ENCODE results near the gene MAD1L1. TPM values are rescaled to one million over a fixed set of nuclear protein-coding genes. Genes with fewer than 3 reads are reported as not detected.

MAD1L1 gene
- total and polyA plus RNA-seq, 2 of the 4 experiments (the other 2 are of a cell fraction), result 29.0 to 40.9 TPM

DNA sequence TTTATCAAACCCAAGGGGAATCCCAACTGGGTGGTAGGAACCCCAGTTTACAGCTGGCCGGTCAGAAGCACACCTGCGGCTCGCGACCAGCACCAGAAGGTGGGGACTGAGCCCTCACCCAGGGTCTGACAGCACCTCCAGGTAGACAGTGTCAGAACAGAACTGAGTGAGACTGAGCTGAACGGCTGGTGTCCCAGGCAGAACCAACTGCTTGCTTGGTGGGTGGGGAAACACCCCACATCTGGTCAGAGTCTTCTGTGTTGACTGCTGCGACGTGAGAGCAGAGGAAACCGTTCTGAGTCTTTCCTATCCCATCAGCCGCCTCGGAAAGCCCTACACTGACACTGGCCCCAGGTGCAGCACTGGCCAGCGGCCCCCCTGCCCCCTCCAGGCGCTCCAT lies 160.7 kb downstream of the MAD1L1 start:
- no TSS peak for BruUV-seq (replicated peaks)
- Histone ChIP-seq H3K79me1 (ENCODE audit: low read depth in 1 of 2, low read length in 2 of 2) (peaks cover 0 to 9% of the 10 kb centered on the region in 2 experiments; a peak in 2 of 4 replicates), H3K4me3 (ENCODE audit: insufficient read depth, low read depth, low read length) (no peak overlapping the region), H3K4ac (ENCODE audit: low read depth, low read length) (no peak overlapping the region), H3K56ac (ENCODE audit: extremely low read depth, insufficient read depth, low read length) (no peak overlapping the region), H2BK20ac (ENCODE audit: low read depth, low read length) (no peak overlapping the region), H3K9me3 (ENCODE audit: control insufficient read depth, insufficient read depth, low read length) (no peaks in the 10 kb centered on the region), H4K5ac (ENCODE audit: low read depth, low read length) (no peak overlapping the region), H3K4me1 (ENCODE audit: control insufficient read depth, insufficient read depth, low read length) (no peaks in the 10 kb centered on the region), H3K27ac (ENCODE audit: insufficient read depth, low read length) (no peak overlapping the region), H3K36me3 (ENCODE audit: control insufficient read depth, insufficient read depth, low read length) (peaks cover 18% of the 10 kb centered on the region), H3K9me1 (ENCODE audit: insufficient read depth, low read length) (peaks cover 4% of the 10 kb centered on the region; the same call in 1 of the 2 replicates), H3K18ac (ENCODE audit: low read depth, low read length) (no peak overlapping the region), H2BK15ac (ENCODE audit: low read depth, low read length) (no peak overlapping the region), H4K8ac (ENCODE audit: low read depth in 2 of 2, low read length in 2 of 2) (no peak overlapping the region), H2AK5ac (ENCODE audit: low read depth, low read length) (no peak overlapping the region), H3K27me3 (ENCODE audit: control insufficient read depth, insufficient read depth, low read length) (no peaks in the 10 kb centered on the region), H4K91ac (ENCODE audit: insufficient read depth, low read depth, low read length) (no peak overlapping the region), H2BK120ac (ENCODE audit: low read depth, low read length) (no peak overlapping the region), H3K4me2 (ENCODE audit: low read depth, low read length) (no peak overlapping the region), H4K20me1 (ENCODE audit: insufficient read depth, low read length) (no peaks in the 10 kb centered on the region), H2AFZ (replicated peaks; ENCODE audit: low read length, poor library complexity) (no peak overlapping the region), H3K14ac (replicated peaks; ENCODE audit: low read depth, low read length) (no peak overlapping the region), H3K23ac (ENCODE audit: low read depth, low read length) (no peak overlapping the region), H2AK9ac (replicated peaks; ENCODE audit: low read depth, low read length, poor library complexity) (no peak overlapping the region), H3K9ac (ENCODE audit: low read depth, low read length) (no peak overlapping the region), H2BK5ac (ENCODE audit: low read depth, low read length, poor library complexity, severe bottlenecking) (no peak overlapping the region)
- intact Hi-C loops (cut with micrococcal nuclease), result no loop called here
- ATAC-seq (ENCODE audit: low read depth) (no peak), DNase-seq (no peak)
- WGBS, 2 experiments (ENCODE audit: extremely low coverage in 2 of 2, insufficient read length in 1 of 2), result 95% methylated on average over 7 of the region's 12 CpGs; no CpG with 5 or more reads in 1 of the 2 experiments
- in situ Hi-C loops (cut with MboI; ENCODE audit: low sequenced_read_pairs), result no loop called here
- dilution Hi-C loops (cut with HindIII; ENCODE audit: low sequenced_read_pairs, unreplicated experiment), result no loop called here
- ChIA-PET CTCF (no interaction called here), POLR2A (ENCODE audit: unreplicated experiment) (no interaction called here)
- TF ChIP-seq MAFK (IDR thresholded peaks at IDR 0.05; ENCODE audit: low read depth, low read length), result no peak
- TF ChIP-seq, protein P1, sequence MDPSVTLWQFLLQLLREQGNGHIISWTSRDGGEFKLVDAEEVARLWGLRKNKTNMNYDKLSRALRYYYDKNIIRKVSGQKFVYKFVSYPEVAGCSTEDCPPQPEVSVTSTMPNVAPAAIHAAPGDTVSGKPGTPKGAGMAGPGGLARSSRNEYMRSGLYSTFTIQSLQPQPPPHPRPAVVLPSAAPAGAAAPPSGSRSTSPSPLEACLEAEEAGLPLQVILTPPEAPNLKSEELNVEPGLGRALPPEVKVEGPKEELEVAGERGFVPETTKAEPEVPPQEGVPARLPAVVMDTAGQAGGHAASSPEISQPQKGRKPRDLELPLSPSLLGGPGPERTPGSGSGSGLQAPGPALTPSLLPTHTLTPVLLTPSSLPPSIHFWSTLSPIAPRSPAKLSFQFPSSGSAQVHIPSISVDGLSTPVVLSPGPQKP (IDR thresholded peaks at IDR 0.05; ENCODE audit: borderline replicate concordance, low read depth, low read length), result no peak
- TF ChIP-seq RFX5 (IDR thresholded peaks at IDR 0.05; ENCODE audit: low read depth, low read length), result no peak
- TF ChIP-seq NFE2L2 (IDR thresholded peaks at IDR 0.05; ENCODE audit: low read depth, low read length), result no peak
